Measurements from ENCODE around the gene TMEM38B.
"Not testable (repeated sequence)": the region's sequence is repeated elsewhere in the genome, so short reads cannot be mapped to it uniquely, and the experiment has no call there.

TMEM38B gene

DNA sequence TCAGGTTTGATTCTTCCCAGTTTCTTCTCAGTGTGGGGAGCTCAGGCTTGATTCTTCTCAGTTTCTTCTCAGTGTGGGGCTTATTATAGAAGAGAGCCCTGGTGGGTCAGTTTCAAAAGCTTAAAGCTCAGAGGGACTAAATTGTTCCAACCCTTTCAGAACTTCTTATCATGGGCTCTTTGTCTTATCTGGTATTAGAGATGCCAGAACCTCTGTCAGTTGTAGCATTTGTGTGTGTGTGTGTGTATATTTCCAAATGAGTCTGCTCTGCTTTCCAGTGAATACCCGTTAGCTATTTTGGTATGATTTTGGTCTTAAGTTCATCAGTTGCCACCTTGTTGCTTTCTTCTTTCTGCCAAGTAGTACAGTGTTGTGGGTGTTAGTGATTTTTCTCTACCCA, 21.8 kb downstream of the TMEM38B start:
- TF ChIP-seq, protein P1, sequence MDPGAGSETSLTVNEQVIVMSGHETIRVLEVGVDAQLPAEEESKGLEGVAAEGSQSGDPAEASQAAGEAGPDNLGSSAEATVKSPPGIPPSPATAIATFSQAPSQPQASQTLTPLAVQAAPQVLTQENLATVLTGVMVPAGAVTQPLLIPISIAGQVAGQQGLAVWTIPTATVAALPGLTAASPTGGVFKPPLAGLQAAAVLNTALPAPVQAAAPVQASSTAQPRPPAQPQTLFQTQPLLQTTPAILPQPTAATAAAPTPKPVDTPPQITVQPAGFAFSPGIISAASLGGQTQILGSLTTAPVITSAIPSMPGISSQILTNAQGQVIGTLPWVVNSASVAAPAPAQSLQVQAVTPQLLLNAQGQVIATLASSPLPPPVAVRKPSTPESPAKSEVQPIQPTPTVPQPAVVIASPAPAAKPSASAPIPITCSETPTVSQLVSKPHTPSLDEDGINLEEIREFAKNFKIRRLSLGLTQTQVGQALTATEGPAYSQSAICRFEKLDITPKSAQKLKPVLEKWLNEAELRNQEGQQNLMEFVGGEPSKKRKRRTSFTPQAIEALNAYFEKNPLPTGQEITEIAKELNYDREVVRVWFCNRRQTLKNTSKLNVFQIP (CRISPR knock-in tag; IDR thresholded peaks at IDR 0.05; ENCODE audit: borderline replicate concordance, low read depth), result no peak
- TF ChIP-seq, protein P2, sequence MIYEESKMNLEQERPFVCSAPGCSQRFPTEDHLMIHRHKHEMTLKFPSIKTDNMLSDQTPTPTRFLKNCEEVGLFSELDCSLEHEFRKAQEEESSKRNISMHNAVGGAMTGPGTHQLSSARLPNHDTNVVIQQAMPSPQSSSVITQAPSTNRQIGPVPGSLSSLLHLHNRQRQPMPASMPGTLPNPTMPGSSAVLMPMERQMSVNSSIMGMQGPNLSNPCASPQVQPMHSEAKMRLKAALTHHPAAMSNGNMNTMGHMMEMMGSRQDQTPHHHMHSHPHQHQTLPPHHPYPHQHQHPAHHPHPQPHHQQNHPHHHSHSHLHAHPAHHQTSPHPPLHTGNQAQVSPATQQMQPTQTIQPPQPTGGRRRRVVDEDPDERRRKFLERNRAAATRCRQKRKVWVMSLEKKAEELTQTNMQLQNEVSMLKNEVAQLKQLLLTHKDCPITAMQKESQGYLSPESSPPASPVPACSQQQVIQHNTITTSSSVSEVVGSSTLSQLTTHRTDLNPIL (CRISPR knock-in tag; IDR thresholded peaks at IDR 0.05; ENCODE audit: low read depth), result no peak
- TF ChIP-seq, protein P3, sequence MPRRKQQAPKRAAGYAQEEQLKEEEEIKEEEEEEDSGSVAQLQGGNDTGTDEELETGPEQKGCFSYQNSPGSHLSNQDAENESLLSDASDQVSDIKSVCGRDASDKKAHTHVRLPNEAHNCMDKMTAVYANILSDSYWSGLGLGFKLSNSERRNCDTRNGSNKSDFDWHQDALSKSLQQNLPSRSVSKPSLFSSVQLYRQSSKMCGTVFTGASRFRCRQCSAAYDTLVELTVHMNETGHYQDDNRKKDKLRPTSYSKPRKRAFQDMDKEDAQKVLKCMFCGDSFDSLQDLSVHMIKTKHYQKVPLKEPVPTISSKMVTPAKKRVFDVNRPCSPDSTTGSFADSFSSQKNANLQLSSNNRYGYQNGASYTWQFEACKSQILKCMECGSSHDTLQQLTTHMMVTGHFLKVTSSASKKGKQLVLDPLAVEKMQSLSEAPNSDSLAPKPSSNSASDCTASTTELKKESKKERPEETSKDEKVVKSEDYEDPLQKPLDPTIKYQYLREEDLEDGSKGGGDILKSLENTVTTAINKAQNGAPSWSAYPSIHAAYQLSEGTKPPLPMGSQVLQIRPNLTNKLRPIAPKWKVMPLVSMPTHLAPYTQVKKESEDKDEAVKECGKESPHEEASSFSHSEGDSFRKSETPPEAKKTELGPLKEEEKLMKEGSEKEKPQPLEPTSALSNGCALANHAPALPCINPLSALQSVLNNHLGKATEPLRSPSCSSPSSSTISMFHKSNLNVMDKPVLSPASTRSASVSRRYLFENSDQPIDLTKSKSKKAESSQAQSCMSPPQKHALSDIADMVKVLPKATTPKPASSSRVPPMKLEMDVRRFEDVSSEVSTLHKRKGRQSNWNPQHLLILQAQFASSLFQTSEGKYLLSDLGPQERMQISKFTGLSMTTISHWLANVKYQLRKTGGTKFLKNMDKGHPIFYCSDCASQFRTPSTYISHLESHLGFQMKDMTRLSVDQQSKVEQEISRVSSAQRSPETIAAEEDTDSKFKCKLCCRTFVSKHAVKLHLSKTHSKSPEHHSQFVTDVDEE (CRISPR knock-in tag; IDR thresholded peaks at IDR 0.05), result no peak
- TF ChIP-seq, protein P4, sequence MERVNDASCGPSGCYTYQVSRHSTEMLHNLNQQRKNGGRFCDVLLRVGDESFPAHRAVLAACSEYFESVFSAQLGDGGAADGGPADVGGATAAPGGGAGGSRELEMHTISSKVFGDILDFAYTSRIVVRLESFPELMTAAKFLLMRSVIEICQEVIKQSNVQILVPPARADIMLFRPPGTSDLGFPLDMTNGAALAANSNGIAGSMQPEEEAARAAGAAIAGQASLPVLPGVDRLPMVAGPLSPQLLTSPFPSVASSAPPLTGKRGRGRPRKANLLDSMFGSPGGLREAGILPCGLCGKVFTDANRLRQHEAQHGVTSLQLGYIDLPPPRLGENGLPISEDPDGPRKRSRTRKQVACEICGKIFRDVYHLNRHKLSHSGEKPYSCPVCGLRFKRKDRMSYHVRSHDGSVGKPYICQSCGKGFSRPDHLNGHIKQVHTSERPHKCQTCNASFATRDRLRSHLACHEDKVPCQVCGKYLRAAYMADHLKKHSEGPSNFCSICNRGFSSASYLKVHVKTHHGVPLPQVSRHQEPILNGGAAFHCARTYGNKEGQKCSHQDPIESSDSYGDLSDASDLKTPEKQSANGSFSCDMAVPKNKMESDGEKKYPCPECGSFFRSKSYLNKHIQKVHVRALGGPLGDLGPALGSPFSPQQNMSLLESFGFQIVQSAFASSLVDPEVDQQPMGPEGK (CRISPR knock-in tag; IDR thresholded peaks at IDR 0.05; ENCODE audit: borderline replicate concordance), result no peak
- no peak for ATAC-seq

DNA sequence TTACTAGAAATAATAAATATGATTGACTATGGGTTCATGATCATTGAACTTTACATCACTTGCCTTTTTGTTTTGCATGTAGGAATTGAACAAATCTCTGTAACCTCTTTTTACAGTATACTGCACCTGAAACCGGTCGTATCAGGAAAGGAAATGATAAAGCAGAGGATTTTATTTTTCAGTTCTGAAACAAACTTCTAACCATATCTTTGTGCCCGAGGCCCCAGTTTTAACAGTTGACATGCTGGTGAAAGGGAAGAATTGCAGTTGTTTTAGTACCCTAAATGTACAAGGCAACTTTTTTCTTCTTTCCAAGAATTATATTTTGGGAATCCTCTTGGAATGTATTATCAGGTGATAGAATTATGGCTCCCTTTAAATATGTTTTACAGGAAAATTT, 27.8 kb downstream of the TMEM38B start:
- ATAC-seq, result no peak
- no peak for TF ChIP-seq SNAI2 (CRISPR knock-in tag; IDR thresholded peaks at IDR 0.05)
- no peak for TF ChIP-seq BACH2 (CRISPR knock-in tag; IDR thresholded peaks at IDR 0.05; ENCODE audit: borderline replicate concordance)
- TF ChIP-seq, protein P1 (CRISPR knock-in tag; IDR thresholded peaks at IDR 0.05; ENCODE audit: borderline replicate concordance, low read depth), result no peak

DNA sequence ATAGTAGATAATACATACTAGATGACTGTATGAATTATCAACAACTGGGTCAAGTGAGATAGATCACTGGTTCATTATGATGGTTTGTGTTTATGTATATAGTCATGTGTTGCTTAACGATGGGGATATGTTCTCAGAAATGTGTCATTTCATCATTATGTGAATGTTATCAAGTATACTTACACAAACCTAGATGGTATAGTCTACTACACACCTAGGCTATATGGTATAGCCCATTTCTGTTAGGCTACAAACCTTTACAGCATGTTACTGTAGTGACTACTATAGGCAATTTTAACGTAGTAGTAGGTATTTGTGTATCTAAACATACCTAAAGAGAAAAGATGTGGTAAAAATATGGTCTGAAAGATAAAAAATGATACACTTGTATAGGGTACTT, 31.0 kb downstream of the TMEM38B start:
- TF ChIP-seq RARB (CRISPR knock-in tag; IDR thresholded peaks at IDR 0.05) (no peak), SNAI2 (CRISPR knock-in tag; IDR thresholded peaks at IDR 0.05) (no peak)
- no peak for ATAC-seq

DNA sequence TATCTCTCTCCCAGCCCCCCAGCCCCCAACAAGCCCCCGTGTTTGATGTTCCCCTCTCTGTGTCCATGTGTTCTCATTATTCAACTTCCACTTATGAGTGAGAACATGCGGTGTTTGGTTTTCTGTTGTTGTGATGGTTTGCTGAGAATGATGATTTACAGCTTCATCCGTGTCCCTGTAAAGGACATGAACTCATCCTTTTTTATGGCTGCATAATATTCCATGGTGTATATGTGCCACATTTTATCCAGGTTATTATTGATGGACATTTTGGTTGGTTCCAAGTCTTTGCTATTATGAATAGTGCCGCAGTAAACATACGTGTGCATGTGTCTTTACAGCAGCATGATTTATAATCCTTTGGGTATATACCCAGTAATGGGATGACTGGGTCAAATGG, 33.9 kb downstream of the TMEM38B start:
- ATAC-seq, result not testable (repeated sequence)

DNA sequence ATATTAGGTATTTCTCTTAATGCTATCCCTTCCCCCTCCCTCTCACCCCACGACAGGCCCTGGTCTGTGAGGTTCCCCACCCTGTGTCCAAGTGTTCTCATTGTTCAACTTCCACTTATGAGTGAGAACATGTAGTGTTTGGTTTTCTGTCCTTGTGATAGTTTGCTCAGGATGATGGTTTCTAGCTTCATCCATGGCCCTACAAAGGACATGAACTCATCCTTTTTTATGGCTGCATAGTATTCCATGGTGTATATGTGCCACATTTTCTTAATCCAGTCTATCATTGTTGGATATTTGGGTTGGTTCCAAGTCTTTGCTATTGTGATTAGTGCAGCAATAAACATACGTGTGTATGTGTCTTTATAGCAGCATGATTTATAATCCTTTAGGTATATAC, 37.1 kb downstream of the TMEM38B start:
- ATAC-seq, result not testable (repeated sequence)

DNA sequence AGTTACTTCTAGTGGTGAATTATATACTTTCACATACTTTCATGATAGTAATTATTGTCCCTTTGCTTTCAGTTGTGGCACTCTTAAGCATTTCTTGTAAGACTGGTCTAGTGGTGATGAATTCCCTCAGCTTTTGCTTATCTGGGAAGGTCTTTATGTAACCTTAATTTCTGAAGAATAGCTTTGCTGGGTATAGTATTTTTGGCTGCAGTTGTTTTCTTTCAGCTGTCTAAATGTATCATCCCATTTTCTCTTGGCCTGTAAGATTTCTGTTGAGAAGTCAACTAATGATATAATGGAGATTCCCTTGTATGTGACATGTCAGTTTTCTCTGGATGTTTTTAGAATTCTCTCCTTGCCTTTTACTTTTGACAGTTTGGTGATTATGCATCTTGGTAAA, 41.0 kb downstream of the TMEM38B start:
- TF ChIP-seq BACH2 (CRISPR knock-in tag; IDR thresholded peaks at IDR 0.05; ENCODE audit: borderline replicate concordance) (no peak), ARNTL (CRISPR knock-in tag; IDR thresholded peaks at IDR 0.05; ENCODE audit: borderline replicate concordance, low read depth) (no peak), ZNF70 (CRISPR knock-in tag; IDR thresholded peaks at IDR 0.05) (no peak), TOX (CRISPR knock-in tag; IDR thresholded peaks at IDR 0.05; ENCODE audit: borderline replicate concordance) (no peak), ESRRG (CRISPR knock-in tag; IDR thresholded peaks at IDR 0.05) (no peak), ZNF565 (CRISPR knock-in tag; conservative IDR thresholded peaks at IDR 0.05; ENCODE audit: low read depth) (no peak), ZNF8 (CRISPR knock-in tag; IDR thresholded peaks at IDR 0.05) (no peak), ISL1 (CRISPR knock-in tag; IDR thresholded peaks at IDR 0.05) (no peak), RARB (CRISPR knock-in tag; IDR thresholded peaks at IDR 0.05) (no peak), PPARA (CRISPR knock-in tag; IDR thresholded peaks at IDR 0.05; ENCODE audit: borderline replicate concordance) (no peak), ZFP3 (CRISPR knock-in tag; IDR thresholded peaks at IDR 0.05) (no peak)
- TF ChIP-seq, protein P5, sequence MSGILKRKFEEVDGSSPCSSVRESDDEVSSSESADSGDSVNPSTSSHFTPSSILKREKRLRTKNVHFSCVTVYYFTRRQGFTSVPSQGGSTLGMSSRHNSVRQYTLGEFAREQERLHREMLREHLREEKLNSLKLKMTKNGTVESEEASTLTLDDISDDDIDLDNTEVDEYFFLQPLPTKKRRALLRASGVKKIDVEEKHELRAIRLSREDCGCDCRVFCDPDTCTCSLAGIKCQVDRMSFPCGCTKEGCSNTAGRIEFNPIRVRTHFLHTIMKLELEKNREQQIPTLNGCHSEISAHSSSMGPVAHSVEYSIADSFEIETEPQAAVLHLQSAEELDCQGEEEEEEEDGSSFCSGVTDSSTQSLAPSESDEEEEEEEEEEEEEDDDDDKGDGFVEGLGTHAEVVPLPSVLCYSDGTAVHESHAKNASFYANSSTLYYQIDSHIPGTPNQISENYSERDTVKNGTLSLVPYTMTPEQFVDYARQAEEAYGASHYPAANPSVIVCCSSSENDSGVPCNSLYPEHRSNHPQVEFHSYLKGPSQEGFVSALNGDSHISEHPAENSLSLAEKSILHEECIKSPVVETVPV (CRISPR knock-in tag; IDR thresholded peaks at IDR 0.05), result no peak
- TF ChIP-seq, protein P1 (CRISPR knock-in tag; IDR thresholded peaks at IDR 0.05; ENCODE audit: borderline replicate concordance, low read depth), result no peak
- no peak for ATAC-seq
